GM10248 (cell line): Measurements from ENCODE around the gene GDF15.

Experiments
- CTCF ChIA-PET: fragments of 300-600 bp; sonication (Branson Sonifier 250); formaldehyde crosslinking; extraction: SDS; loops from one replicate; lab custom pipeline; 2021; ENCODE audit warnings: antibody characterized with exemption; lab: Yijun Ruan, JAX
- POLR2A ChIA-PET: fragments of 350-650 bp; sonication (Branson Sonifier 250); formaldehyde crosslinking; extraction: SDS; loops from one replicate; lab custom pipeline; 2020; ENCODE audit warnings: antibody characterized with exemption; lab: Yijun Ruan, JAX
- DNase-seq: peaks from one replicate; pipeline ENCODE4 v3.0.0; 2012; ENCODE audit errors: extremely low spot score
- CTCF ChIP-seq: IDR thresholded peaks from 2 replicates; pipeline ENCODE4 v1.5.1; 2012; ENCODE audit warnings: mild to moderate bottlenecking, low read depth; ENCODE audit errors: extremely low read depth, missing control alignments, control extremely low read depth

GDF15 gene

DNA sequence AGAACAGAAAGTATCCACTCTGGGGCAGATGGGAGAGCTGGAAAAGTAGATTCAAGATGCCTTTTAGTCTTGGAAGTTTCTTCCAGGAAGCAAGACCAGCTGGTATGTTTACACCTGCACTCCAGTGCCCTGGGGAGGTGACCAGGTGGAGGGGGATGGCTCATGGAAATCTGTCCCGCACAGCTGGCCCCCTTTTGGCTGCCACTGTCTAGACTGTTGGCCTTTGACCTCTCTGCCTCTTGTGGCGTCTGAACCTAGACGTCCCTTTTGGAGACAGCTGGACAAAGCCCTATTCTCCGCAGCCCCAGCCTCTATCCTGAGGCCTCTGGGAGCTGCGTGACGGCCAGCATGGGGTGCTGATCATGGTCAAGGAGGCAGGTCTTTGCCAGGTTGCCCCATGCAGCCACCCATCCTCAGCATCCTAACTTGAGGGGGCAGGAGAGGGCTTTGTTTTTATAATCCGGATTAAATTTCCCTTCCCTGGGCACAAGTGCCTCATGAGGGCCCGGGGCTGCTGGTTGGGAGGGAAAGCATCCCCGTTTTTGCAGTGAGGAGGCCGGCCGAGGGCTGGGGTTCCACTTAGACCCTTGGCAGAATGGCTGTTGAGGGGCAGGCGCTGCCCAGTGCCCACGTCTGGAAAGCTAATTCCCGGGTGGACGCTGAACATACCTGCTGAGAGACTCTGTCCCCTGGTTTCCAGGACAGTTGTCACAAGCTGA, 17.3 kb upstream of the GDF15 start:
- POLR2A ChIA-PET = interaction anchor here (0.7 kb wide), 1 partner anchor 163 kb away, joined by 4 read pairs; no protein-coding TSS in a partner anchor
- TF ChIP-seq CTCF = no peak
- CTCF ChIA-PET = interaction anchor here (0.6 to 1.8 kb wide), 3 partner anchors 19 to 42 kb away, joined by 3 to 4 read pairs (median 3); no protein-coding TSS in a partner anchor
- DNase-seq = no peak

DNA sequence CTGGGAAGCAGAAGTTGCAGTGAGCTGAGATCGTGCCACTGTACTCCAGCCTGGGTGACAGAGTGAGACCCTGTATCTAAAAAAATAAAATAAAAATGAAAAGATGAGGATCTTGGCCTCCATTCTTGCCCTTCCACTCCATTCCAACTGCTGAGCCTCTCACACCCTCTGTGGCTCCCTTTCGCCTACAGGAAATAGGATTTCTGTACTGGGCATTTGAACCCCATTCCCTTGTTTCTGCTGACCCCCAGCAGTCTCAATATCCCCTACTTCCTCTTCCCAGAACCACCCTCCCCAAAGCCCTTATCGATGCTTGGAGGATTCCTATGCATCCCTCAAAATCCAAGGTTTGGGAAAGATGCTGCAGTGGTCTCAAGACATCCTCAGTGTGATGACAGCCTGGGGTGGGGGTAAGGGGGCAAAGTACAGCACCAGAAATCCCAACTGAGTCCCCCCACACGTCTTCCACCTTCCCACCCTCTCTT, 12.5 kb upstream of the GDF15 start:
- ChIA-PET POLR2A (interaction anchor here (1.7 kb wide), 1 partner anchor 92 kb away, joined by 4 read pairs; the partner anchor contains the start of gene JUND), CTCF (interaction anchor here (1.2 to 3.1 kb wide), 8 partner anchors 11 to 94 kb away, joined by 4 to 10 read pairs (median 6); partner anchors contain the start of genes GDF15, LSM4 and SSBP4)
- DNase-seq = no peak
- no peak for TF ChIP-seq CTCF

GRCh38 chr19:18373892-18374629, 11.9 kb upstream of the GDF15 start:
- TF ChIP-seq CTCF = no peak
- ChIA-PET CTCF (interaction anchor here (0.7 to 2.7 kb wide), 9 partner anchors 12 to 104 kb away, joined by 3 to 10 read pairs (median 4); partner anchors contain the start of genes GDF15 and LSM4), POLR2A (interaction anchor here (1.0 to 1.7 kb wide), 2 partner anchors 12 to 93 kb away, joined by 4 read pairs; partner anchors contain the start of genes GDF15 and JUND)
- DNase-seq = peak; percentile 94

- ChIA-PET POLR2A (no interaction called here), CTCF (interaction anchor here (2.6 kb wide), 1 partner anchor 11 kb away, joined by 14 read pairs; no protein-coding TSS in a partner anchor)
- no peak for DNase-seq
- TF ChIP-seq CTCF = no peak
These were observed 8.9 kb upstream of the GDF15 start for GRCh38 chr19:18377026-18377425.

GRCh38 chr19:18379803-18380747, 5.9 kb upstream of the GDF15 start:
- no peak for TF ChIP-seq CTCF
- no peak for DNase-seq
- ChIA-PET POLR2A (interaction anchor here (0.7 kb wide), 1 partner anchor 99 kb away, joined by 3 read pairs; the partner anchor contains the start of gene JUND), CTCF (interaction anchor here (0.9 to 23.3 kb wide), 5 partner anchors 9 to 37 kb away, joined by 4 to 380 read pairs (median 6); partner anchors contain the start of gene SSBP4)
